GM12891 (cell line): Measurements from ENCODE around the gene FAM25G.
"Not testable (repeated sequence)": the region's sequence is repeated elsewhere in the genome, so short reads cannot be mapped to it uniquely, and the experiment has no call there.

ENCODE experiments used
- POLR2AphosphoS5 ChIP-seq: IDR thresholded peaks from 2 replicates; pipeline ENCODE4 v1.6.1; 2011; ENCODE audit warnings: low read depth, low read length, control low read depth
- POU2F2 ChIP-seq: IDR thresholded peaks from 2 replicates; pipeline ENCODE4 v1.6.1; 2011; ENCODE audit warnings: low read depth, mild to moderate bottlenecking, control low read depth, low read length, moderate library complexity
- TAF1 ChIP-seq: IDR thresholded peaks from 2 replicates; pipeline ENCODE4 v1.6.1; 2011; ENCODE audit warnings: low read depth, low read length, control low read depth

DNA sequence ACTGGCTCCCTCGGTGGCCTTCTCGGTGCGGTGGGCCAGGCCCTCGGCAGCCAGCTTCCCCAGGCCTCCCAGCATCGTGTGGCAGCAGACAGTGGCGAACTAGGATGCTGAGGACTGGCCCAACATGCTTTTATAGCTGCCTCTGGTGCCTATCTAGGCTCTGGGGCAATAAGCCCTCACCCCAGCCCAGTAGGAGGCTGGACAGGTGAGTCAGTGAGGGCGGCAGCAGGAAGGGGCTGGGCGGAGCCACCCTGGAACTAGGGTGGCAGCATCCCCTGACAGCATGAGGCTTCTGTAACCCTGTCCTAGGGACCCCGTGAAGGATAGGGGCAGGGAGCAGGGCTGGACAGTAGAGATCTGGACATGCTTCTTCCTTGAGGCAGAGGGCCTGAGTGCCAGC is at the start of gene FAM25G:
- not testable (repeated sequence) for TF ChIP-seq POLR2AphosphoS5, TAF1, POU2F2
